HG03097 (cell line): ENCODE data around the gene FLRT1.

Source experiments
- ATAC-seq: cut with Tn5 transposase; IDR thresholded peaks from one replicate; pipeline ENCODE4 v1.9.1; 2021; ENCODE audit not compliant: unreplicated experiment, low FRiP score

The FLRT1 gene

GRCh38 chr11:64064374-64065140 lies 28.8 kb downstream of the FLRT1 start:
- ATAC-seq, result no peak

GRCh38 chr11:64065141-64065465 lies 29.4 kb downstream of the FLRT1 start:
- ATAC-seq, result no peak

- ATAC-seq, result no peak
Measured at GRCh38 chr11:64065712-64066111, 30.0 kb downstream of the FLRT1 start.

GRCh38 chr11:64067230-64067993 lies 31.7 kb downstream of the FLRT1 start:
- no peak for ATAC-seq

GRCh38 chr11:64068705-64069400 lies 33.1 kb downstream of the FLRT1 start:
- ATAC-seq, result no peak

- no peak for ATAC-seq
Measured at GRCh38 chr11:64069401-64070313, 33.9 kb downstream of the FLRT1 start.

- no peak for ATAC-seq
Measured at GRCh38 chr11:64070314-64070681, 34.6 kb downstream of the FLRT1 start.

GRCh38 chr11:64071849-64072248 lies 36.1 kb downstream of the FLRT1 start:
- no peak for ATAC-seq

- no peak for ATAC-seq
Measured at GRCh38 chr11:64072403-64072802, 36.7 kb downstream of the FLRT1 start.

- ATAC-seq, result no peak
Measured at GRCh38 chr11:64072871-64073270, 37.1 kb downstream of the FLRT1 start.

GRCh38 chr11:64073542-64073941 lies 37.8 kb downstream of the FLRT1 start:
- no peak for ATAC-seq

- no peak for ATAC-seq
Measured at GRCh38 chr11:64074239-64074638, 38.5 kb downstream of the FLRT1 start.

GRCh38 chr11:64076758-64077157 lies 41.0 kb downstream of the FLRT1 start:
- ATAC-seq, result no peak

GRCh38 chr11:64077607-64078006 lies 41.9 kb downstream of the FLRT1 start:
- no peak for ATAC-seq

GRCh38 chr11:64078284-64078683 lies 42.6 kb downstream of the FLRT1 start:
- no peak for ATAC-seq

GRCh38 chr11:64078905-64079304 lies 43.2 kb downstream of the FLRT1 start:
- ATAC-seq, result no peak

GRCh38 chr11:64080390-64080789 lies 44.7 kb downstream of the FLRT1 start:
- ATAC-seq, result no peak

- ATAC-seq, result no peak
Measured at GRCh38 chr11:64081745-64082442, 46.2 kb downstream of the FLRT1 start.

- ATAC-seq, result no peak
Measured at GRCh38 chr11:64083398-64084080, 47.8 kb downstream of the FLRT1 start.
